Measurements from ENCODE around the gene MS4A2. TPM values are rescaled to one million over a fixed set of nuclear protein-coding genes. Genes with fewer than 3 reads are reported as not detected.
"Not testable (repeated sequence)": the region's sequence is repeated elsewhere in the genome, so short reads cannot be mapped to it uniquely, and the experiment has no call there.

The MS4A2 gene
- polyA plus RNA-seq, 3 donors, result 0.12 TPM; not detected in 2

- DNase-seq (ENCODE audit: extremely low read depth in 1 of 11, low read depth in 9 of 11, low spot score in 4 of 11), result no peak
These were observed 8.7 kb downstream of the MS4A2 start for GRCh38 chr11:60097189-60097588.

DNA sequence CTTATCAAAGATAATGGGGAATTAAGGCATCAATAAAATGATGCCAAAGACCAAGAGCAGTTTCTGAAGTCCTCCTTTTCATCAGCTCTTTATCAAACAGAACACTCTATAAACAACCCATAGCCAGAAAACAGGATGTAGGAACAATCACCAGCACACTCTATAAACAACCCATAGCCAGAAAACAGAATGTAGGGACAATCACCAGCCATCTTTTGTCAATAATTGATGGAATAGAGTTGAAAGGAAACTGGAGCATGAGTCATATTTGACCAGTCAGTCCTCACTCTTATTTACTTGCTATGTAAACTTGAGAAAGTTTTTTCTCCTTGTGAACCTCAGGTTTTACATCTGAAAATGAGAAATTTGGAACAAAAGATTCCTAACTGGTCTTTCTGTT, 10.0 kb downstream of the MS4A2 start:
- DNase-seq (ENCODE audit: extremely low read depth in 1 of 11, low read depth in 9 of 11, low spot score in 4 of 11), result no peak

DNA sequence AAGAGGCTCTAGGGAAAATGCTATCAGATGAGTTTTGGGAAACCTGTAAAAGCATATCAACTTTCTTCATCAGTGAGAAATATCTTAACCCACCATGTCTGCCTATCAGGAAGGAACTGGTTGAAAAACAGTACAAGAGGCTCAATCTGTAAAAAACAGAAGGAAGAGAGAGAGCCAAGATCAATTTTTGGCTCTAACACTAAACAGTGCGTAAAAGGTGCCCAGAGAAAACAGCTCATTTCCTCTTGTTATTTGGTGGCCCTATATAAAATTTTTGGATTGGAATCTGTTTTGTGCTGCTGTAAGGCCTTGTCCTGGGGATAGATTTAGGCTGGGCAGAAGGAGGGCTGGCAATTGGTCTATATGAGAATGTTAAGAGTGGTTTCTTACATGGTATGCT, 12.1 kb downstream of the MS4A2 start:
- DNase-seq (ENCODE audit: extremely low read depth in 1 of 11, low read depth in 9 of 11, low spot score in 4 of 11), result no peak

DNA sequence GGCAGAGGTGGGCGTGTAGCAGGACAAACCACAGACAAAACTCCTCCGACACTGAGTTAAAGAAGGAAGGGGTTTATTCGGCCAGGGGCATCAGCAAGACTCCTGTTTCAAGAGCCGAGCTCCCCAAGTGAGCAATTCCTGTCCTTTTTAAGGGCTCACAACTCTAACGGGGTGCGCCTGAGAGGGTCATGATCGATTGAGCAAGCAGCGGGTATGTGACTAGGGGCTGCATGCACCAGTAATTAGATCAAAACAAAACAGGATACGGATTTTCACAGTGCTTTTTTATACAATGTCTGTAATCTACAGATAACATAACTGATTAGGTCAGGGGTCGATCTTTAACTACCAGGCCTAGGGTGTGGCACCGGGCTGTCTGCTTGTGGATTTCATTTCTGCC, 12.9 kb downstream of the MS4A2 start:
- DNase-seq (ENCODE audit: extremely low read depth in 1 of 11, low read depth in 9 of 11, low spot score in 4 of 11), result not testable (repeated sequence)

GRCh38 chr11:60104471-60105115, 16.1 kb downstream of the MS4A2 start:
- DNase-seq (ENCODE audit: extremely low read depth in 1 of 11, low read depth in 9 of 11, low spot score in 4 of 11), result not testable (repeated sequence)

DNA sequence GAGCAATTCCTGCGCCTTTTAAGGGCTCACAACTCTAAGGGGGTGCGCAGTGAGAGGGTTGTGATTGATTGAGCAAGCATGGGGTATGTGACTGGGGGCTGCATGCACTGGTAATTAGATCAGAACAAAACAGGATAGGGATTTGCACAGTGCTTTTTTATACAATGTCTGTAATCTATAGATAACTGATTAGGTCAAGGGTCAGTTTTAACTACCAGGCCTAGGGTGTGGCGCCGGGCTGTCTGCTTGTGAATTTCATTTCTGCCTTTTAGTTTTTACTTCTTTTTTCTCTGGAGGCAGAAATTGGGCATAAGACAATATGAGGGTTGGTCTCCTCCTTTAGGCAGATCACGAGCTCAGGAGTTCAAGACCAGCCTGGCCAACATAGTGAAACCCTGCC, 20.2 kb downstream of the MS4A2 start:
- not testable (repeated sequence) for DNase-seq (ENCODE audit: extremely low read depth in 1 of 11, low read depth in 9 of 11, low spot score in 4 of 11)

- no peak for DNase-seq (ENCODE audit: extremely low read depth in 1 of 11, low read depth in 9 of 11, low spot score in 4 of 11)
These were observed 23.3 kb downstream of the MS4A2 start for GRCh38 chr11:60111793-60112192.

GRCh38 chr11:60116996-60117790, 28.7 kb downstream of the MS4A2 start:
- no peak for DNase-seq (ENCODE audit: extremely low read depth in 1 of 11, low read depth in 9 of 11, low spot score in 4 of 11)

DNA sequence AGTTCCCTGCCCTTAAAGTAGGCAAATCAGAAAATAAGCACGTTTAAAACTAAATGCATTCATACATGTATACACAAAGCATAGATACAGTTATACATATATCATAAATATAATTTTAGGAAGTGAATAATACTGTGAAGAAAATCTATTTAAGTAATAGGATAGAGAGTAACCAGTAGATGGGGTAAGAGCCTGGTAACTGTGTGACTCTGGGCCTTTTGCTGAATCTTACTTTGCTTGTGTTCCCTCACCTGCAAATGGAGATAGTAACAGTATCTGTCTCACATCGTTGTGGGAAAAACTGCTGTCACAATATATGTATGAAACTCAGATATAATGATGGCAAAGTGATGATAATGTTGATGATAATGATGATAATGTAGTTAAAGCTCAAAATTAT, 29.9 kb downstream of the MS4A2 start:
- DNase-seq (ENCODE audit: extremely low read depth in 1 of 11, low read depth in 9 of 11, low spot score in 4 of 11), result no peak

- DNase-seq (ENCODE audit: extremely low read depth in 1 of 11, low read depth in 9 of 11, low spot score in 4 of 11), result no peak
These were observed 31.2 kb downstream of the MS4A2 start for GRCh38 chr11:60119710-60120109.

- DNase-seq (ENCODE audit: extremely low read depth in 1 of 11, low read depth in 9 of 11, low spot score in 4 of 11), result peak in 1 of 11 donors; percentile 1
These were observed 32.8 kb downstream of the MS4A2 start for GRCh38 chr11:60121264-60121663.

- no peak for DNase-seq (ENCODE audit: extremely low read depth in 1 of 11, low read depth in 9 of 11, low spot score in 4 of 11)
These were observed 34.1 kb downstream of the MS4A2 start for GRCh38 chr11:60122414-60123036.

- DNase-seq (ENCODE audit: extremely low read depth in 1 of 11, low read depth in 9 of 11, low spot score in 4 of 11), result no peak
These were observed 36.5 kb downstream of the MS4A2 start for GRCh38 chr11:60124802-60125432.

- DNase-seq (ENCODE audit: extremely low read depth in 1 of 11, low read depth in 9 of 11, low spot score in 4 of 11), result no peak
These were observed 37.6 kb downstream of the MS4A2 start for GRCh38 chr11:60125956-60126585.

DNA sequence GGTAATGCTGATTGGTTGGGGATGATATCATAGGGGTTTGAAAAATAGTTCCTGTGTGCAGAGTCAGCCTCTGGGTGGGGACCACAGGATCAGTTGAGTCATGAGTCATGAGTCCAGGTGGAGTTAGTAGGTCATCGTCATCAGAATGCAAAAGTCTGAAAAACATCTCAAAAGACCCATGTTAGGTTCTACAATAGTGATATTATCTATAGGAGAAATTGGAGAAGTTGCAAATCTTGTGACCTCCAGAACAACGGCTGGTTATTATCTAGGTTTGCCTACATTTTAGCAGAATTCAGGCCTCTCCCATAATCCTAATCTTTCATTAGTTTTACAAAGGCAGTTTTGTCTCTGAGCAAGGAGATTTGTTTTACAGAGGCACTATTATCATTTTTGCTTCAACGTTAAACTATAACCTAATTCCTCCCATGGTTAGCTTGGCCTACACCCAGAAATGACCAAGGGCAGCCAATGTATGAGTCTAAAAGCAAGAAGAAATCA, 38.9 kb downstream of the MS4A2 start:
- no peak for DNase-seq (ENCODE audit: extremely low read depth in 1 of 11, low read depth in 9 of 11, low spot score in 4 of 11)

- DNase-seq (ENCODE audit: extremely low read depth in 1 of 11, low read depth in 9 of 11, low spot score in 4 of 11), result no peak
These were observed 39.9 kb downstream of the MS4A2 start for GRCh38 chr11:60128376-60128775.

- not testable (repeated sequence) for DNase-seq (ENCODE audit: extremely low read depth in 1 of 11, low read depth in 9 of 11, low spot score in 4 of 11)
These were observed 40.4 kb downstream of the MS4A2 start for GRCh38 chr11:60128866-60129265.

DNA sequence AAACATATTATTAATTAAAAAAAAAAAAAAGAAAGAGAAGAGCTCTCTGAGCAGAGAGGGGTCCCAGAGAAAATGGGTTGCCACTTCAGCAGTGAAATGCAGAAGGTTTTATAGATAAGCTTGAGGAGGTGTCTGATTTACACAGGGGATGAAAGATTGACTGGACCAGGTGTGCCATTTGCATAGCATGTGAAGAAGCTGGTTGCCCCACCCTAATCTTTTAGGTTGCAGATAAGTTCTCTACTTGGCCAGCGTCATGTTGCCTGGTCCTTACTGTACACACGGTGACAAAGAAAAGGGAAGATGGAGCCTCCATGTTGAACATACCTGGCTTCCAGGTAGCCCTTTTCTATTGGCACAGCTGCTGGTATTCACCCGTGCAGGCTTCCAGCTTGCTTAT, 41.4 kb downstream of the MS4A2 start:
- no peak for DNase-seq (ENCODE audit: extremely low read depth in 1 of 11, low read depth in 9 of 11, low spot score in 4 of 11)

- peak in 4 of 11 donors; percentile 2 to 11 (median 4) for DNase-seq (ENCODE audit: extremely low read depth in 1 of 11, low read depth in 9 of 11, low spot score in 4 of 11)
These were observed 42.0 kb downstream of the MS4A2 start for GRCh38 chr11:60130496-60130895.
